Measurements from ENCODE around the gene PEAK1. TPM values are rescaled to one million over a fixed set of nuclear protein-coding genes. Genes with fewer than 3 reads are reported as not detected.

The PEAK1 gene
- total RNA-seq, 6 experiments from 2014 or later = 85.6 to 110 (median 95.8) TPM

DNA sequence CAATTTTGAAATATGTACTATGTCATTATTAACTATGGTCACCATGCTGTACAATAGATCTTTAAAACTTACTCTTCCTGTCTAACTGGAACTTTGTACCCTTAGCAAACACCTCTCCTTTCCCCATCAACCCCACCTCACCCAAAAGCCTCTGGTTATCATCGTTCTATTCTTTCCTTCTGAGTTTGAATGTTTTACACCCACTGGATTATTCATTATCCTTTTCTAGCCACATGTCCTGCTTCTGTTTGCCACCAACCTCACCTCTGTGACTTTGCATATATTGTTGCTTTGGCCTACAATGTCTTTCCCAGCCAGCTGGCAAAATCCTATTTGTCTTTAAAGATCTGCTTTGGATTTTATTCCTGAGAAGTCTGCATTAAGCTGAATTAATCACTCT, 246.4 kb downstream of the PEAK1 start:
- TF ChIP-seq, protein P1, sequence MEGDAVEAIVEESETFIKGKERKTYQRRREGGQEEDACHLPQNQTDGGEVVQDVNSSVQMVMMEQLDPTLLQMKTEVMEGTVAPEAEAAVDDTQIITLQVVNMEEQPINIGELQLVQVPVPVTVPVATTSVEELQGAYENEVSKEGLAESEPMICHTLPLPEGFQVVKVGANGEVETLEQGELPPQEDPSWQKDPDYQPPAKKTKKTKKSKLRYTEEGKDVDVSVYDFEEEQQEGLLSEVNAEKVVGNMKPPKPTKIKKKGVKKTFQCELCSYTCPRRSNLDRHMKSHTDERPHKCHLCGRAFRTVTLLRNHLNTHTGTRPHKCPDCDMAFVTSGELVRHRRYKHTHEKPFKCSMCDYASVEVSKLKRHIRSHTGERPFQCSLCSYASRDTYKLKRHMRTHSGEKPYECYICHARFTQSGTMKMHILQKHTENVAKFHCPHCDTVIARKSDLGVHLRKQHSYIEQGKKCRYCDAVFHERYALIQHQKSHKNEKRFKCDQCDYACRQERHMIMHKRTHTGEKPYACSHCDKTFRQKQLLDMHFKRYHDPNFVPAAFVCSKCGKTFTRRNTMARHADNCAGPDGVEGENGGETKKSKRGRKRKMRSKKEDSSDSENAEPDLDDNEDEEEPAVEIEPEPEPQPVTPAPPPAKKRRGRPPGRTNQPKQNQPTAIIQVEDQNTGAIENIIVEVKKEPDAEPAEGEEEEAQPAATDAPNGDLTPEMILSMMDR (IDR thresholded peaks at IDR 0.05) = no peak
- Mint-ChIP-seq H3K27ac (no peak overlapping the region; the same call in 1 of the 2 replicates), H3K4me3 (no peak overlapping the region), H3K9me3 (no peaks in the 10 kb centered on the region), H3K4me1 (ENCODE audit: low read depth) (peaks cover 23% of the 10 kb centered on the region), H3K27me3 (ENCODE audit: insufficient read depth) (peaks cover 3% of the 10 kb centered on the region), H3K36me3 (ENCODE audit: low read depth) (peaks cover 23% of the 10 kb centered on the region; the same call in 1 of the 2 replicates)
- no peak for DNase-seq

DNA sequence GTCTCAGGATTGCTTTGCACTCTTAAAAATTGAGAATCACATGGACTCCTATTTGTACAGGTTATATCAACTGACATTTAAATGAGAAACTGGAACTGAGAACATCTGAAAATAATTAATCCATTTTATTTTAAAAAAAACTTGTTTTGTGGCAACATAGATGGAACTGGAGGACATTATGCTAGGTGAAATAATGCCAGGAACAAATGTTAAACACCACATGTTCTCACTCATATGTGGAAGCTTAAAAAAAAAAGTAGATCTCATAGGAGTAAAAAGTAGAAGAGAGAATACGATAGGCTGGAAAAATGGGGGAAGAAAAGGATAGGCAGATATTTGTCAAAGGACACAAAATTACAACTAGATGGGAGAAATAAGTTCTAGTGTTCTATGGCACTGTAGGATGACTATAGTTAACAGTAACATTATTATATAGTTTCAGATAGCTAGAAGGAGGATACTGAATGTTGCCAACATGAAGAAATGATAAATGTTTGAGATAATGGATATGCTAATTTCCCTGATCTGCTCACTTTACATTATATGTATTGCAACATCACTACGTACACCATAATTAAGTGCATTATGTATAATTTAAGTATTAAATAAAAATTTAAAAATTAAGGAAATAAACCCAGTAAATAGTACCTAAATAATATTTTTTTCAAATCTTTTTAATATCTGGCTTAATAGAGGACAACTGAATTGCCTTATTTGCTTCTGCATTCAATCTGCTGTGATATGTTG, 248.5 kb downstream of the PEAK1 start:
- Mint-ChIP-seq H3K27ac (no peak overlapping the region), H3K4me3 (no peak overlapping the region), H3K36me3 (ENCODE audit: low read depth) (peaks cover 23% of the 10 kb centered on the region; the same call in 1 of the 2 replicates), H3K27me3 (ENCODE audit: insufficient read depth) (peaks cover 4% of the 10 kb centered on the region), H3K9me3 (no peaks in the 10 kb centered on the region), H3K4me1 (ENCODE audit: low read depth) (peaks cover 27% of the 10 kb centered on the region)
- TF ChIP-seq, protein P1 (IDR thresholded peaks at IDR 0.05) = no peak
- DNase-seq = no peak

DNA sequence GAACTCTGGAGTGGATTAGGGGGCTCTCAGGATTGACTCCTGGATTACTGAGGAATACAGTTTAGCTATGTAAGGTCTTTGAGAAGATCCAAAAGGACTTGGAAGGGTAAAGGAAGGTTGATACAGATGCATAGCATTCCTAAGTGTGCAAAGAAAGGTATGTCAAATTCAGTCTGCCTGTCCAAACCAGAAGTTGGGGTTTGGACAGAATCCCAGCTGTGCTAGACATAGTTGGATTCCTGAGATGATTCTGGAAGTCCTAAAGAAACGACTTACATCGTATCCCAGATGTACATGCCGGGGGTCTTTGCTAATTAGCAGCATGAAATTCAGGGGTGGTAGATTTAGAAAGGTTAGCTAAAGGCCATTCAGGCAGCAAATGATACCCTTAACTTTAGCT, 251.3 kb downstream of the PEAK1 start:
- H3K4me3 Mint-ChIP-seq = no peak overlapping the region
- H3K9me3 Mint-ChIP-seq = no peaks in the 10 kb centered on the region
- TF ChIP-seq, protein P1 (IDR thresholded peaks at IDR 0.05) = no peak
- DNase-seq = no peak
- H3K27me3 Mint-ChIP-seq (ENCODE audit: insufficient read depth) = peaks cover 4% of the 10 kb centered on the region
- H3K36me3 Mint-ChIP-seq (ENCODE audit: low read depth) = peaks cover 27% of the 10 kb centered on the region; the same call in 1 of the 2 replicates
- H3K4me1 Mint-ChIP-seq (ENCODE audit: low read depth) = peaks cover 27% of the 10 kb centered on the region
- H3K27ac Mint-ChIP-seq = no peak overlapping the region

DNA sequence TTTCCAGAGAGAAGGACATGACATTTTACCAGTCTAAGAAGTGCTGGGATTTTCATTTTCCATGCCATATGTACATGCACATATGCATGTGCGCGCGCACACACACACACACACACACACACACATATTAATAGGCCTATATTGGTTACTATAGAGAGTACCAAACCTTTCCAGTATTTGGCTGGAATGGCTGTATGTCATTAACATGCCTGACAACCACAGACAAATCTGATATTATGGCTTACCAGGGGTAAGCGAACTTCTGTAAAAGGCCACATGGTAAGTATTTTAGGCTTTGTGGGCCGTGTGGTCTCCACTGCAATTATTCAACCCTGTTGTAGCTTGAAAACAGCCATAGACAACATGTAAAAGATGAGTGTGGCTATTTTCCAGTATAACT, 251.8 kb downstream of the PEAK1 start:
- DNase-seq = no peak
- no peaks in the 10 kb centered on the region for H3K9me3 Mint-ChIP-seq
- peaks cover 4% of the 10 kb centered on the region for H3K27me3 Mint-ChIP-seq (ENCODE audit: insufficient read depth)
- no peak overlapping the region for H3K4me3 Mint-ChIP-seq
- H3K36me3 Mint-ChIP-seq (ENCODE audit: low read depth) = peaks cover 25% of the 10 kb centered on the region
- TF ChIP-seq, protein P1 (IDR thresholded peaks at IDR 0.05) = no peak
- H3K4me1 Mint-ChIP-seq (ENCODE audit: low read depth) = peaks cover 27% of the 10 kb centered on the region
- H3K27ac Mint-ChIP-seq = no peak overlapping the region

DNA sequence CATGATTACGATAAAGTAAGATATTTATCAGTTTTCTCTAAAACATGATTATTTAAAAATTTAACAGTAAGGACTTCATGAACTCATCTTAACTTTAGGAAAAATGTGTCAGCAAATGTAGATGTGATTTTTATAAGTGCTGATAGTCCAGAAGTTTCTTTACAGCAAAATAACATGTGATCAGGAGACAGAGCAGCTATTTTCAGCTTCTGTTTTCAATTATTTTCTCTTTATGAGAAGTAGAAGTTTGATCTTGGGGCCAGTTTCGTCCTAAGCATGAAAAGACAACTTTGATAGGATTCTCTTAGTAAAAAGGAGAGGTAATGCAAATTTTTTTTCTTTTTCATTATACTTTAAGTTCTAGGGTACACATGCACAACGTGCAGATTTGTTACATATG, 252.5 kb downstream of the PEAK1 start:
- no peak for DNase-seq
- H3K27me3 Mint-ChIP-seq (ENCODE audit: insufficient read depth) = peaks cover 4% of the 10 kb centered on the region
- no peaks in the 10 kb centered on the region for H3K9me3 Mint-ChIP-seq
- peaks cover 30% of the 10 kb centered on the region for H3K4me1 Mint-ChIP-seq (ENCODE audit: low read depth)
- H3K27ac Mint-ChIP-seq = no peak overlapping the region
- TF ChIP-seq, protein P1 (IDR thresholded peaks at IDR 0.05) = no peak
- H3K4me3 Mint-ChIP-seq = no peak overlapping the region
- H3K36me3 Mint-ChIP-seq (ENCODE audit: low read depth) = peaks cover 29% of the 10 kb centered on the region
